Amniotic epithelial cell (primary cell): Measurements from ENCODE around the gene KCNAB2.

Experiments
- DNase-seq: peaks from one replicate; pipeline ENCODE4 v3.0.0-alpha.2; 2010; ENCODE audit warnings: low read depth

Gene KCNAB2

GRCh38 chr1:6045561-6045960 lies at the start of gene KCNAB2:
Gene KCNAB2, plus strand, starts transcription at chr1:6045888. Its CDS starts 5,649 bp downstream, at chr1:6051537.
- DNase-seq, result no peak

- DNase-seq, result no peak
These were observed 48.9 kb upstream of the KCNAB2 start for GRCh38 chr1:5996641-5997270.

- DNase-seq, result no peak
These were observed 48.4 kb upstream of the KCNAB2 start for GRCh38 chr1:5997316-5997715.

GRCh38 chr1:5998051-5998905 lies 47.4 kb upstream of the KCNAB2 start:
- no peak for DNase-seq

- DNase-seq, result no peak
These were observed 46.8 kb upstream of the KCNAB2 start for GRCh38 chr1:5998906-5999301.

GRCh38 chr1:5999711-6000443 lies 45.8 kb upstream of the KCNAB2 start:
- DNase-seq, result no peak

GRCh38 chr1:6000444-6001288 lies 45.0 kb upstream of the KCNAB2 start:
- DNase-seq, result no peak

GRCh38 chr1:6001992-6002576 lies 43.6 kb upstream of the KCNAB2 start:
- no peak for DNase-seq

- no peak for DNase-seq
These were observed 42.8 kb upstream of the KCNAB2 start for GRCh38 chr1:6002714-6003501.

- no peak for DNase-seq
These were observed 41.9 kb upstream of the KCNAB2 start for GRCh38 chr1:6003568-6004411.

- no peak for DNase-seq
These were observed 41.1 kb upstream of the KCNAB2 start for GRCh38 chr1:6004412-6005123.

- DNase-seq, result no peak
These were observed 40.3 kb upstream of the KCNAB2 start for GRCh38 chr1:6005276-6005917.

GRCh38 chr1:6006882-6007281 lies 38.8 kb upstream of the KCNAB2 start:
- peak; percentile 12 for DNase-seq

- DNase-seq, result peak; percentile 67
These were observed 38.2 kb upstream of the KCNAB2 start for GRCh38 chr1:6007318-6008083.

GRCh38 chr1:6008084-6008415 lies 37.6 kb upstream of the KCNAB2 start:
- DNase-seq, result no peak

- DNase-seq, result no peak
These were observed 37.0 kb upstream of the KCNAB2 start for GRCh38 chr1:6008696-6009095.

- peak; percentile 77 for DNase-seq
These were observed 36.3 kb upstream of the KCNAB2 start for GRCh38 chr1:6009120-6010040.
